NCI-H1092 treated with DMSO at 0.1 percent for 48 hours (cell line): ENCODE data around the gene TMEM266.
A peak's percentile ranks its signal among the peaks of the same experiment; 100 is the strongest.

Source experiments
- DNase-seq: peaks from one replicate; lab custom pipeline; 2025; lab: John Stamatoyannopoulos, UW

Gene TMEM266

GRCh38 chr15:76134537-76134936 lies 74.8 kb downstream of the TMEM266 start:
- no peak for DNase-seq

- DNase-seq = no peak
Measured at GRCh38 chr15:76135516-76135915, 75.7 kb downstream of the TMEM266 start.

GRCh38 chr15:76138436-76138835 lies 78.7 kb downstream of the TMEM266 start:
- no peak for DNase-seq

- DNase-seq = peak; percentile 37
Measured at GRCh38 chr15:76139368-76140073, 79.7 kb downstream of the TMEM266 start.

- DNase-seq = no peak
Measured at GRCh38 chr15:76140074-76140464, 80.3 kb downstream of the TMEM266 start.

GRCh38 chr15:76146812-76147211 lies 87.0 kb downstream of the TMEM266 start:
- no peak for DNase-seq

- DNase-seq = no peak
Measured at GRCh38 chr15:76147906-76148570, 88.3 kb downstream of the TMEM266 start.

- no peak for DNase-seq
Measured at GRCh38 chr15:76149291-76149915, 89.6 kb downstream of the TMEM266 start.

GRCh38 chr15:76150513-76150912 lies 90.7 kb downstream of the TMEM266 start:
- no peak for DNase-seq

- DNase-seq = peak; percentile 3
Measured at GRCh38 chr15:76150971-76151598, 91.3 kb downstream of the TMEM266 start.

- DNase-seq = no peak
Measured at GRCh38 chr15:76151599-76151974, 91.8 kb downstream of the TMEM266 start.

GRCh38 chr15:76152197-76152596 lies 92.4 kb downstream of the TMEM266 start:
- no peak for DNase-seq

- no peak for DNase-seq
Measured at GRCh38 chr15:76153241-76154197, 93.7 kb downstream of the TMEM266 start.

GRCh38 chr15:76155731-76156130 lies 95.9 kb downstream of the TMEM266 start:
- DNase-seq = no peak

- DNase-seq = no peak
Measured at GRCh38 chr15:76158226-76158625, 98.4 kb downstream of the TMEM266 start.

- no peak for DNase-seq
Measured at GRCh38 chr15:76158815-76159214, 99.0 kb downstream of the TMEM266 start.

- no peak for DNase-seq
Measured at GRCh38 chr15:76159282-76159681, 99.5 kb downstream of the TMEM266 start.

GRCh38 chr15:76160426-76161152 lies 100.8 kb downstream of the TMEM266 start:
- no peak for DNase-seq

GRCh38 chr15:76161153-76162035 lies 101.6 kb downstream of the TMEM266 start:
- DNase-seq = no peak

- no peak for DNase-seq
Measured at GRCh38 chr15:76162036-76162398, 102.2 kb downstream of the TMEM266 start.
